ENCODE measurements around the gene CTDSPL2. TPM values are rescaled to one million over a fixed set of nuclear protein-coding genes. Genes with fewer than 3 reads are reported as not detected.

CTDSPL2 gene
- total and polyA plus RNA-seq, 10 of the 15 experiments (the other 5 are each of a cell fraction or from before 2014, with no cell fraction given): 10.7 to 77.1 (median 44.9) TPM

DNA sequence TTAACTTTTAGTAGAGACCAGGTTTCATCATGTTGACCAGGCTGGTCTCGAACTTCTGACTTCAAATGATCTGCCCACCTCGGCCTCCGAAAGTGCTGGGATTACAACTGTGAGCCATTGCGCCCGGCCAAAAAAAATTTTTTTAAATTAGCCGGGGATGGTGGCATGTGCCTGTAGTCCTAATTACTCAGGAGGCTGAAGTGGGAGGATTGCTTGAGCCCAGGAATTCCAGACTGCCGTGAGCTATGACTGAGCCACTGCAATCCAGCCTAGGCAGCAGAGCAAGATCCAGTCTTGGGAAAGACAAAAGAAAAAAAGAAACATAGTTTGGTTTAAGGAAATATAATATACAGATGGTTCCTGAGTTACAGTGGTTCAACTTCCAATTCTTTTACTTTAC, 64.6 kb downstream of the CTDSPL2 start:
- Histone ChIP-seq H4K20me1 (ENCODE audit: control insufficient read depth, insufficient read depth) (no peaks in the 10 kb centered on the region), H3K4me3 (no peak overlapping the region), H3K27ac (ENCODE audit: control insufficient read depth, insufficient read depth) (no peak overlapping the region), H3K4me1 (ENCODE audit: control insufficient read depth, insufficient read depth, low read length) (no peaks in the 10 kb centered on the region), H3K79me2 (ENCODE audit: control insufficient read depth, insufficient read depth, low read length) (no peaks in the 10 kb centered on the region), H3K9ac (ENCODE audit: control insufficient read depth, insufficient read depth, low read length) (no peak overlapping the region), H3K9me3 (replicated peaks; ENCODE audit: control insufficient read depth, insufficient read depth, low read length) (no peaks in the 10 kb centered on the region), H3K36me3 (ENCODE audit: control insufficient read depth in 2 of 2, insufficient read depth in 2 of 2, low read length in 1 of 2) (peaks cover 0 to 16% of the 10 kb centered on the region in 2 experiments), H3K4me2 (ENCODE audit: control insufficient read depth, insufficient read depth) (no peak overlapping the region), H2AFZ (ENCODE audit: control insufficient read depth, low read depth, low read length) (no peak overlapping the region), H3K27me3 (replicated peaks in 1 of 2; ENCODE audit: control insufficient read depth in 2 of 2, insufficient read depth in 2 of 2, low read length in 1 of 2) (no peaks in the 10 kb centered on the region)
- DNase-seq (ENCODE audit: low read depth, low spot score) (no peak), FAIRE-seq (no peak), ATAC-seq (no peak)
- TF ChIP-seq PRDM15 (CRISPR knock-in tag; IDR thresholded peaks at IDR 0.05) (no peak), JUND (IDR thresholded peaks at IDR 0.05; ENCODE audit: low read depth, low read length) (no peak), KAT2A (conservative IDR thresholded peaks at IDR 0.05; ENCODE audit: control insufficient read depth, low read depth, low read length) (no peak)
- SMC1A ChIA-PET (ENCODE audit: uncharacterized antibody, unreplicated experiment): no interaction called here
- BruUV-seq (replicated peaks): no TSS peak
- WGBS (ENCODE audit: insufficient coverage, insufficient replicate concordance, low lambda C conversion rate, missing lambda C conversion rate): 97% methylated on average over 7 of the region's 7 CpGs
- POLR2A ChIA-PET: no interaction called here
- CTCF ChIA-PET: interaction anchor here (1.0 to 1.6 kb wide), 2 partner anchors 10 to 64 kb away, joined by 3 to 6 read pairs; partner anchors contain the start of gene CTDSPL2
- in situ Hi-C loops (cut with MboI) (no loop called here), intact Hi-C loops (cut with micrococcal nuclease; ENCODE audit: unreplicated experiment) (no loop called here)
- RAD21 ChIA-PET (ENCODE audit: unreplicated experiment): no interaction called here

DNA sequence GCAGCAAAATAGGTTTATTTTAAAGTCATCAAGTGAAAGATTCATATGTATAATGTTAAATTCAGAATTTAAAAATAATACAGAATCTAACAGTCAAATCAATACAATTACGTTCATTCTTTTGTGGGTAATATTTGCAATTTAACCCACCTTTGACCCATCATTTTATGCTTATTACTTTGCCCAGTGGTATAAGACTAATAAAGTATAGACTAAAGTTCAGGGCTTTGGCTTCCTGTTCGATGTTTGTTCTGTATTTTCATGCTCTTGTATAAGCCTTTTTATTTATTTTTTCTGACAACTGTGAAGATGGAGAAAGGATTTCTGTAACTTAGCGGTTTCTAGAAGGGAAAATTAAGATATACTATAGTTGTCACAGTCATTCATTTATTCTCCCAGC, 65.2 kb downstream of the CTDSPL2 start:
- intact Hi-C loops (cut with micrococcal nuclease; ENCODE audit: unreplicated experiment): no loop called here
- Histone ChIP-seq H3K9ac (ENCODE audit: control insufficient read depth, insufficient read depth, low read length) (no peak overlapping the region), H3K79me2 (ENCODE audit: control insufficient read depth, insufficient read depth, low read length) (no peaks in the 10 kb centered on the region), H3K4me1 (ENCODE audit: control insufficient read depth, insufficient read depth, low read length) (no peaks in the 10 kb centered on the region), H2AFZ (ENCODE audit: control insufficient read depth, low read depth, low read length) (no peak overlapping the region), H4K20me1 (ENCODE audit: control insufficient read depth, insufficient read depth) (no peaks in the 10 kb centered on the region), H3K4me2 (ENCODE audit: control insufficient read depth, insufficient read depth) (no peak overlapping the region), H3K9me3 (replicated peaks; ENCODE audit: control insufficient read depth, insufficient read depth, low read length) (no peaks in the 10 kb centered on the region), H3K27me3 (replicated peaks in 1 of 2; ENCODE audit: control insufficient read depth in 2 of 2, insufficient read depth in 2 of 2, low read length in 1 of 2) (no peaks in the 10 kb centered on the region), H3K27ac (ENCODE audit: control insufficient read depth, insufficient read depth) (no peak overlapping the region), H3K4me3 (no peak overlapping the region), H3K36me3 (ENCODE audit: control insufficient read depth in 2 of 2, insufficient read depth in 2 of 2, low read length in 1 of 2) (peaks cover 1 to 11% of the 10 kb centered on the region in 2 experiments)
- ChIA-PET SMC1A (ENCODE audit: uncharacterized antibody, unreplicated experiment) (interaction anchor here (0.9 to 1.0 kb wide), 2 partner anchors 9 to 65 kb away, joined by 3 read pairs; no protein-coding TSS in a partner anchor), CTCF (interaction anchor here (0.8 to 1.6 kb wide), 3 partner anchors 9 to 85 kb away, joined by 3 to 6 read pairs (median 3); no protein-coding TSS in a partner anchor), POLR2A (no interaction called here), RAD21 (ENCODE audit: unreplicated experiment) (no interaction called here)
- in situ Hi-C loops (cut with MboI): no loop called here
- TF ChIP-seq SP1 (IDR thresholded peaks at IDR 0.05; ENCODE audit: low read depth, low read length) (no peak), ZNF384 (IDR thresholded peaks at IDR 0.05; ENCODE audit: borderline replicate concordance, low read depth, low read length) (no peak), WRNIP1 (IDR thresholded peaks at IDR 0.05; ENCODE audit: borderline replicate concordance, low read depth, low read length) (no peak), TCF3 (IDR thresholded peaks at IDR 0.05; ENCODE audit: borderline replicate concordance, insufficient read depth, low read depth, low read length) (no peak), SPI1 (IDR thresholded peaks at IDR 0.05; ENCODE audit: borderline replicate concordance, insufficient read depth, low read depth, low read length) (no peak), SMAD5 (IDR thresholded peaks at IDR 0.05; ENCODE audit: low read depth) (no peak), GATAD2B (conservative IDR thresholded peaks at IDR 0.05; ENCODE audit: low read depth) (no peak)
- WGBS (ENCODE audit: insufficient coverage, insufficient replicate concordance, low lambda C conversion rate, missing lambda C conversion rate): 98% methylated on average over 3 of the region's 3 CpGs
- FAIRE-seq: no peak
- ATAC-seq: no peak
- DNase-seq (ENCODE audit: low read depth, low spot score): no peak
- BruUV-seq (replicated peaks): no TSS peak

Data from GM12878 (cell line).